GM12891 (cell line): ENCODE results near the gene SPATA31D4.
"Not testable (repeated sequence)": the region's sequence is repeated elsewhere in the genome, so short reads cannot be mapped to it uniquely, and the experiment has no call there.

Source experiments
- POLR2A ChIP-seq: IDR thresholded peaks from 2 replicates; pipeline ENCODE4 v1.6.1; 2011; ENCODE audit warnings: low read depth, low read length, control low read depth
- POLR2AphosphoS5 ChIP-seq: IDR thresholded peaks from 2 replicates; pipeline ENCODE4 v1.6.1; 2011; ENCODE audit warnings: low read depth, low read length, control low read depth
- TAF1 ChIP-seq: IDR thresholded peaks from 2 replicates; pipeline ENCODE4 v1.6.1; 2011; ENCODE audit warnings: low read depth, low read length, control low read depth

DNA sequence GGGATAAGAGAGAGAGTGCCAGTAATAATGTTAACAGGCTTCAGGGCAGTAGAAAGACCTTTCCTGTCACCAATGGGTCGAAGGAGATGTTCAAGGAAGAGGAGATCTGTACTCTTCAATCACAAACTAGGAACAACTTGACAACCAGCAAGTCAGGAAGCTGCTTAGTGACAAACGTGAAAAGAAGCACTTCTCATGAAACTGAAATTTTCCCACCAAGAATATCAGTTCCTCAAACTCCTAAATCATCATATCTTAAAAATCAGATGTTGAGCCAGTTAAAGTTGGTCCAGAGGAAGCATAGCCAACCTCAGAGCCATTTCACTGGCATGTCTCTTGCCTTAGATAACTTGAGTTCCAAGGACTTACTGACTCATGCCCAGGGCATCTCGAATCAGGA lies 20.4 kb downstream of the SPATA31D4 start:
- not testable (repeated sequence) for TF ChIP-seq POLR2A, POLR2AphosphoS5, TAF1
